GM12878 (cell line): ENCODE data around the gene RAB8A. TPM values are rescaled to one million over a fixed set of nuclear protein-coding genes. Genes with fewer than 3 reads are reported as not detected.

ENCODE experiments used
- ATAC-seq: fragments of 200-7000 bp; cut with Tn5 transposase; 3 replicates; pipeline ENCODE4 v1.9.1; 2020; ENCODE audit warnings: mild to moderate bottlenecking, moderate library complexity
- BruUV-seq: library from RNA; stranded (reverse); fragments of 400-500 nt; replicated peaks from 2 replicates; lab custom pipeline; 2021; lab: Mats Ljungman, UMichigan
- CTCF ChIA-PET: fragments of 300-600 bp; sonication (Branson Sonifier 250); formaldehyde crosslinking; extraction: SDS; loops from one replicate; lab custom pipeline; 2021; ENCODE audit warnings: inconsistent platforms; lab: Yijun Ruan, JAX
- POLR2A ChIA-PET: fragments of 350-600 bp; formaldehyde crosslinking; extraction: SDS; loops from one replicate; lab custom pipeline; 2021; ENCODE audit warnings: inconsistent platforms; lab: Charles Lee
- RAD21 ChIA-PET: fragments of 300-600 bp; sonication (Branson Sonifier 250); formaldehyde crosslinking; loops from one replicate; lab custom pipeline; 2023; ENCODE audit warnings: antibody characterized with exemption; ENCODE audit not compliant: unreplicated experiment; lab: Charles Lee
- SMC1A ChIA-PET: fragments of 300-600 bp; sonication (Branson Sonifier 250); formaldehyde crosslinking; loops from one replicate; lab custom pipeline; 2023; ENCODE audit not compliant: unreplicated experiment, uncharacterized antibody; lab: Charles Lee
- DNase-seq: peaks from one replicate; pipeline ENCODE4 v3.0.0-alpha.2; 2011; ENCODE audit warnings: low read depth, low spot score
- FAIRE-seq: peaks from 3 replicates; lab custom pipeline; 2011; peaks lifted over from hg19 to GRCh38; lab: Jason Lieb, UNC
- H2AFZ ChIP-seq: 2 replicates; pipeline ENCODE4 v1.6.0; 2011; ENCODE audit warnings: low read depth, low read length, control low read depth; ENCODE audit not compliant: control insufficient read depth
- H3K27ac ChIP-seq: 2 replicates; pipeline ENCODE4 v1.5.1; 2011; ENCODE audit warnings: control low read depth; ENCODE audit not compliant: control insufficient read depth, insufficient read depth
- H3K27me3 ChIP-seq, 2 experiments: replicated peaks in 1 of 2; 2 replicates each; pipeline versions ENCODE4 v1.6.0 to v1.6.1; 2011; ENCODE audit warnings: low read length in 1 of 2; ENCODE audit not compliant: control insufficient read depth in 2 of 2, insufficient read depth in 2 of 2
- H3K36me3 ChIP-seq, 2 experiments: 2 replicates each; pipeline ENCODE4 v1.5.1; 2011; ENCODE audit warnings: low read length in 1 of 2; ENCODE audit not compliant: control insufficient read depth in 2 of 2, insufficient read depth in 2 of 2
- H3K4me1 ChIP-seq: 2 replicates; pipeline ENCODE4 v1.6.1; 2011; ENCODE audit warnings: mild to moderate bottlenecking, low read length, moderate library complexity, mixed read lengths; ENCODE audit not compliant: control insufficient read depth, insufficient read depth
- H3K4me2 ChIP-seq: 2 replicates; pipeline ENCODE4 v1.6.0; 2011; ENCODE audit warnings: control low read depth; ENCODE audit not compliant: control insufficient read depth, insufficient read depth
- H3K4me3 ChIP-seq: fragments of 200-600 bp; sonication (generic); 2 replicates; pipeline ENCODE4 v1.5.1; 2016
- H3K79me2 ChIP-seq: 2 replicates; pipeline ENCODE4 v1.6.0; 2011; ENCODE audit warnings: low read length; ENCODE audit not compliant: control insufficient read depth, insufficient read depth
- H3K9ac ChIP-seq: 2 replicates; pipeline ENCODE4 v1.8.0; 2011; ENCODE audit warnings: low read length, control low read depth, mixed read lengths; ENCODE audit not compliant: control insufficient read depth, insufficient read depth
- H3K9me3 ChIP-seq: replicated peaks from 3 replicates; pipeline ENCODE4 v1.5.1; 2011; ENCODE audit warnings: mild to moderate bottlenecking, low read length; ENCODE audit not compliant: control insufficient read depth, insufficient read depth
- H4K20me1 ChIP-seq: 2 replicates; pipeline ENCODE4 v1.6.0; 2011; ENCODE audit not compliant: control insufficient read depth, insufficient read depth
- CBFB ChIP-seq: IDR thresholded peaks from 2 replicates; pipeline ENCODE4 v1.6.1; 2016; ENCODE audit warnings: antibody characterized with exemption, low read depth
- CREB1 ChIP-seq: IDR thresholded peaks from 2 replicates; pipeline ENCODE4 v1.6.1; 2012; ENCODE audit warnings: low read depth, mild to moderate bottlenecking, inconsistent platforms
- HDAC6 ChIP-seq: fragments of 200-600 bp; sonication (generic); IDR thresholded peaks from one replicate; pipeline ENCODE4 v1.8.0; 2017; ENCODE audit warnings: antibody characterized with exemption; ENCODE audit not compliant: unreplicated experiment
- IKZF1 ChIP-seq: fragments of 450-650 bp; conservative IDR thresholded peaks from 2 replicates; pipeline ENCODE4 v1.6.1; 2017; ENCODE audit warnings: antibody characterized with exemption, mild to moderate bottlenecking
- POLR2A ChIP-seq: IDR thresholded peaks from 2 replicates; pipeline ENCODE4 v1.6.1; 2011; ENCODE audit warnings: low read depth, mild to moderate bottlenecking, low read length
- POLR2AphosphoS5 ChIP-seq: IDR thresholded peaks from 2 replicates; pipeline ENCODE4 v1.6.1; 2011; ENCODE audit warnings: mild to moderate bottlenecking, low read length, inconsistent platforms
- RELA ChIP-seq: fragments of 450-650 bp; IDR thresholded peaks from 2 replicates; pipeline ENCODE4 v1.8.0; 2014; ENCODE audit warnings: borderline replicate concordance; ENCODE audit not compliant: partially characterized antibody
- WGBS: methylation state at CpG from one replicate; pipeline ENCODE4 v1.1.6; 2016; ENCODE audit warnings: low lambda C conversion rate; ENCODE audit not compliant: insufficient replicate concordance, insufficient coverage; ENCODE audit errors: missing lambda C conversion rate; 5-methylcytosine and 5-hydroxymethylcytosine counted together
- in situ Hi-C: fragments of 300-500 bp; cut with MboI; formaldehyde crosslinking; loops from 9 replicates; pipeline ENCODE4 v1.14.3; 2018; ENCODE audit warnings: mixed read lengths
- intact Hi-C: fragments of 100-400 bp; cut with micrococcal nuclease; formaldehyde crosslinking; loops from one replicate; pipeline ENCODE4 v1.14.2; 2022; ENCODE audit not compliant: unreplicated experiment
- polyA plus RNA-seq, 11 experiments: library from polyadenylated mRNA; depleted of rRNA in 4 of 11; unstranded in 6 of 11; stranded (reverse) in 5 of 11; fragments of >200 nt; fragmentation: Nextera tagmentation in 4 of 11; fragmentation: Illumina TruSeq in 1 of 11; extraction: Ambion mirVana in 4 of 11; extraction: Trizol in 1 of 11; gene quantifications; 1 replicate in 1 of 11; 2 replicates in 10 of 11; pipeline versions ENCODE4 v1.2.1 to v1.2.3, GENCODE V29; 2011 to 2016; ENCODE audit warnings: inconsistent platforms in 2 of 11, missing spikeins in 2 of 11, low read depth in 1 of 11
- total RNA-seq, 4 experiments: library from RNA; depleted of rRNA in 3 of 4; stranded (reverse); fragments of >200 nt in 3 of 4; fragmentation: Illumina TruSeq in 1 of 4; extraction: Trizol in 1 of 4; gene quantifications; 2 replicates each; pipeline versions ENCODE4 v1.2.1 to v1.2.3, GENCODE V29; 2013 to 2021
- TF ChIP-seq, protein P1 (sequence below): fragments of 450-650 bp; IDR thresholded peaks from 2 replicates; pipeline ENCODE4 v1.6.1; 2016; ENCODE audit warnings: mild to moderate bottlenecking
- TF ChIP-seq, protein P2 (sequence below), 3 experiments: IDR thresholded peaks in 2 of 3; conservative IDR thresholded peaks in 1 of 3; 2 replicates each; pipeline ENCODE4 v1.5.1; 2011; ENCODE audit warnings: low read depth in 3 of 3, low read length in 3 of 3, mild to moderate bottlenecking in 3 of 3, control low read depth in 2 of 3, moderate library complexity in 2 of 3, inconsistent platforms in 1 of 3, mixed read lengths in 1 of 3; ENCODE audit not compliant: control insufficient read depth in 2 of 3, insufficient read depth in 1 of 3; ENCODE audit errors: extremely low read depth in 1 of 3

The RAB8A gene
- total and polyA plus RNA-seq, 10 of the 15 experiments (the other 5 are each of a cell fraction or from before 2014, with no cell fraction given): 23.9 to 314 (median 185) TPM

DNA sequence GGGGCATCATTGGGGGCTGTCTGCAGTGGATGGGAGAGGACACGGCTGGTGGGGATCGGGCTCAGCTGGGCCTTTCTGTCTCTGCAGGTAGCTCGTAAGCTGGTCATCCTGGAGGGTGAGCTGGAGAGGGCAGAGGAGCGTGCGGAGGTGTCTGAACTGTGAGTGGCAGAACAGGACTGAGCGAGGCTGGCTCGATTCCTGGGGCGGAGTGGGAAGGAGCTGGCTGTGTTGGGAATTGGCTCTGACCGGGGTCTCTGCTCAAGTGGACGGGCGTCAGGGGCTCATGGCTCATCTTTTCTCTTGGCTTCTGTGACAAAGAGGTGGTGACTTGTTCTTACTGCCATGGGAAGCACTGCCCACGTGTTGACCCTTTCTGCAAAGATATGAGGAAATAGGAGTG is 23.7 kb upstream of the RAB8A start:
- RAD21 ChIA-PET: no interaction called here
- no TSS peak for BruUV-seq
- peak; percentile 59 for TF ChIP-seq POLR2AphosphoS5
- TF ChIP-seq, protein P1, sequence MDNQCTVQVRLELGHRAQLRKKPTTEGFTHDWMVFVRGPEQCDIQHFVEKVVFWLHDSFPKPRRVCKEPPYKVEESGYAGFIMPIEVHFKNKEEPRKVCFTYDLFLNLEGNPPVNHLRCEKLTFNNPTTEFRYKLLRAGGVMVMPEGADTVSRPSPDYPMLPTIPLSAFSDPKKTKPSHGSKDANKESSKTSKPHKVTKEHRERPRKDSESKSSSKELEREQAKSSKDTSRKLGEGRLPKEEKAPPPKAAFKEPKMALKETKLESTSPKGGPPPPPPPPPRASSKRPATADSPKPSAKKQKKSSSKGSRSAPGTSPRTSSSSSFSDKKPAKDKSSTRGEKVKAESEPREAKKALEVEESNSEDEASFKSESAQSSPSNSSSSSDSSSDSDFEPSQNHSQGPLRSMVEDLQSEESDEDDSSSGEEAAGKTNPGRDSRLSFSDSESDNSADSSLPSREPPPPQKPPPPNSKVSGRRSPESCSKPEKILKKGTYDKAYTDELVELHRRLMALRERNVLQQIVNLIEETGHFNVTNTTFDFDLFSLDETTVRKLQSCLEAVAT: no peak
- TF ChIP-seq RELA: no peak
- peak; percentile 59 for TF ChIP-seq POLR2A
- FAIRE-seq: no peak
- SMC1A ChIA-PET: no interaction called here
- Histone ChIP-seq H3K36me3 (peaks cover 50 to 69% of the 10 kb centered on the region in 2 experiments), H3K79me2 (peaks cover 36% of the 10 kb centered on the region), H3K27ac (no peak overlapping the region), H3K4me1 (peaks cover 34% of the 10 kb centered on the region), H4K20me1 (peaks cover 5% of the 10 kb centered on the region), H3K4me2 (no peak overlapping the region), H2AFZ (no peak overlapping the region), H3K9me3 (no peaks in the 10 kb centered on the region), H3K9ac (no peak overlapping the region), H3K4me3 (no peak overlapping the region), H3K27me3 (no peaks in the 10 kb centered on the region)
- intact Hi-C loops: loop anchor here (2.0 kb wide), 1 partner anchor 23 kb away; the partner anchor contains the start of gene RAB8A
- ATAC-seq: no peak
- POLR2A ChIA-PET: interaction anchor here (0.6 kb wide), 1 partner anchor 60 kb away, joined by 3 read pairs; no protein-coding TSS in a partner anchor
- in situ Hi-C loops: no loop called here
- no peak for DNase-seq
- WGBS: 96% methylated on average over 12 of the region's 12 CpGs
- CTCF ChIA-PET: interaction anchor here (1.4 kb wide), 1 partner anchor 12 kb away, joined by 5 read pairs; no protein-coding TSS in a partner anchor

DNA sequence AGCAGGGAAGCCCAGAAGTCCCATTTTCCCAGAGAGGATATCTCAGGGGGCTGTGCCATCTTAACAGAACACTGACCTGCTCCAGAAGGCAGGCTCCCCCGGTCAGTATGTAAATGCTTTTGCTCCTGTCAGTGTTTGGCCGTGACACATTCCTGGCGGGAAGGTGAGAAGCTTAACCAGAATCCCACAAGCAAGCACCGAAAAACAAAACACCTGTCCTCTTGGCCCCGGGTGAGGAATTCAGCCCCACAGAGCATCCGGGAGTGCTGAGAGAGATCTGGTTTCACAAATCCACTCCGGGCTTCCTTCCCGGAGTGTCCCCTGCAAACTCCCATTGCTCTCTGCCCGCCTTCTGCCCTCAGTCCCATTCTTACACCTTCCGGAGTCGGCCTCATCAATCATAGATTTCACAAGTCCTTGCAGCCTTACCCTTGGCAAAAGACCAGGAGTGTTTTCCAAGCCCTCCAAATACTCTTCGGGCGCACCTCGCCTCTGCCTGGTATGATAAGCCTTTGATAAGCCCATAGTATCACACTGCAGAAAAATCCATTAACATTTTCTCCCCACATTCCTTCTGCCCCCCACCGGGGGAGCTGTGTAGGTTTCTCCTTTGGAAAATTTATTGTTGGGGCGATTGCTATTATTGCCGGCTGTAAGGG is 23.2 kb upstream of the RAB8A start:
- no peak overlapping the region for H2AFZ ChIP-seq
- peaks cover 53 to 68% of the 10 kb centered on the region in 2 experiments for H3K36me3 ChIP-seq
- no TSS peak for BruUV-seq
- WGBS: 98% methylated on average over 15 of the region's 17 CpGs
- ChIA-PET SMC1A (interaction anchor here (0.7 kb wide), 1 partner anchor 55 kb away, joined by 3 read pairs; the partner anchor contains the start of gene HSH2D), RAD21 (no interaction called here), CTCF (interaction anchor here (1.7 kb wide), 1 partner anchor 13 kb away, joined by 3 read pairs; no protein-coding TSS in a partner anchor), POLR2A (interaction anchor here (0.6 to 0.8 kb wide), 2 partner anchors 11 to 59 kb away, joined by 3 read pairs; no protein-coding TSS in a partner anchor)
- ATAC-seq (no peak), DNase-seq (no peak), FAIRE-seq (no peak)
- intact Hi-C loops (no loop called here), in situ Hi-C loops (no loop called here)
- H4K20me1 ChIP-seq: peaks cover 5% of the 10 kb centered on the region
- H3K4me2 ChIP-seq: no peak overlapping the region
- H3K79me2 ChIP-seq: peaks cover 31% of the 10 kb centered on the region
- no peak overlapping the region for H3K27ac ChIP-seq
- H3K27me3 ChIP-seq: no peaks in the 10 kb centered on the region
- H3K9ac ChIP-seq: no peak overlapping the region
- TF ChIP-seq, protein P2, sequence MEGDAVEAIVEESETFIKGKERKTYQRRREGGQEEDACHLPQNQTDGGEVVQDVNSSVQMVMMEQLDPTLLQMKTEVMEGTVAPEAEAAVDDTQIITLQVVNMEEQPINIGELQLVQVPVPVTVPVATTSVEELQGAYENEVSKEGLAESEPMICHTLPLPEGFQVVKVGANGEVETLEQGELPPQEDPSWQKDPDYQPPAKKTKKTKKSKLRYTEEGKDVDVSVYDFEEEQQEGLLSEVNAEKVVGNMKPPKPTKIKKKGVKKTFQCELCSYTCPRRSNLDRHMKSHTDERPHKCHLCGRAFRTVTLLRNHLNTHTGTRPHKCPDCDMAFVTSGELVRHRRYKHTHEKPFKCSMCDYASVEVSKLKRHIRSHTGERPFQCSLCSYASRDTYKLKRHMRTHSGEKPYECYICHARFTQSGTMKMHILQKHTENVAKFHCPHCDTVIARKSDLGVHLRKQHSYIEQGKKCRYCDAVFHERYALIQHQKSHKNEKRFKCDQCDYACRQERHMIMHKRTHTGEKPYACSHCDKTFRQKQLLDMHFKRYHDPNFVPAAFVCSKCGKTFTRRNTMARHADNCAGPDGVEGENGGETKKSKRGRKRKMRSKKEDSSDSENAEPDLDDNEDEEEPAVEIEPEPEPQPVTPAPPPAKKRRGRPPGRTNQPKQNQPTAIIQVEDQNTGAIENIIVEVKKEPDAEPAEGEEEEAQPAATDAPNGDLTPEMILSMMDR (IDR thresholded peaks at IDR 0.05 in 2 of 3, conservative IDR thresholded peaks at IDR 0.05 in 1 of 3; ENCODE audit: control insufficient read depth in 2 of 3, extremely low read depth in 1 of 3, insufficient read depth in 1 of 3, low read depth in 3 of 3, low read length in 3 of 3): peak in 2 of 3 experiments; percentile 15 to 28; a peak in 1 of 6 replicates
- TF ChIP-seq CREB1 (no peak), CBFB (no peak), HDAC6 (no peak), IKZF1 (no peak)
- H3K4me1 ChIP-seq: peaks cover 29% of the 10 kb centered on the region
- no peak overlapping the region for H3K4me3 ChIP-seq
- no peaks in the 10 kb centered on the region for H3K9me3 ChIP-seq
